Naive thymus-derived CD4-positive, alpha-beta T cell (primary cell): Measurements from ENCODE around the gene ZBTB7C. TPM values are rescaled to one million over a fixed set of nuclear protein-coding genes. Genes with fewer than 3 reads are reported as not detected.

Source experiments
- ATAC-seq: fragments of 150-1000 bp; cut with Tn5 transposase; 2 replicates; pipeline ENCODE4 v1.10.0; 2021; ENCODE audit warnings: mild to moderate bottlenecking, moderate library complexity
- CTCF ChIA-PET: fragments of 350-600 bp; sonication (Branson Sonifier 250); formaldehyde crosslinking; loops from one replicate; lab custom pipeline; 2021; ENCODE audit warnings: antibody characterized with exemption; lab: Charles Lee
- POLR2A ChIA-PET: fragments of 350-600 bp; sonication (Branson Sonifier 250); formaldehyde crosslinking; loops from one replicate; lab custom pipeline; 2021; ENCODE audit warnings: antibody characterized with exemption, inconsistent platforms; lab: Charles Lee
- DNase-seq, 9 donors: peaks; one replicate each; pipeline versions ENCODE4 v3.0.0 to v3.0.0-alpha.2; 2020 to 2022; ENCODE audit warnings: mixed read lengths in 1 of 9
- H3K27ac ChIP-seq: one replicate; pipeline ENCODE4 v1.7.0; 2013; ENCODE audit warnings: mild to moderate bottlenecking, low read depth, low read length, moderate library complexity
- H3K27me3 ChIP-seq, 2 donors: one replicate each; pipeline ENCODE4 v1.7.0; 2013; ENCODE audit warnings: low read length in 2 of 2, mild to moderate bottlenecking in 2 of 2, moderate library complexity in 2 of 2; ENCODE audit not compliant: control insufficient read depth in 2 of 2, insufficient read depth in 2 of 2
- H3K36me3 ChIP-seq, 3 experiments: 1 replicate in 2 of 3; 2 replicates in 1 of 3; pipeline ENCODE4 v1.7.0; 2013; ENCODE audit warnings: low read length in 3 of 3, mild to moderate bottlenecking in 3 of 3, moderate library complexity in 1 of 3; ENCODE audit not compliant: insufficient read depth in 3 of 3, control insufficient read depth in 2 of 3
- H3K4me1 ChIP-seq, 2 donors: one replicate each; pipeline ENCODE4 v1.7.0; 2013; ENCODE audit warnings: low read length in 2 of 2, mild to moderate bottlenecking in 2 of 2, moderate library complexity in 1 of 2; ENCODE audit not compliant: control insufficient read depth in 2 of 2, insufficient read depth in 2 of 2
- H3K4me3 ChIP-seq: 2 replicates; pipeline ENCODE4 v1.7.0; 2013; ENCODE audit warnings: mild to moderate bottlenecking, low read length
- H3K9me3 ChIP-seq, 3 experiments: 1 replicate in 2 of 3; 2 replicates in 1 of 3; pipeline ENCODE4 v1.7.0; 2013; ENCODE audit warnings: low read length in 3 of 3; ENCODE audit not compliant: control insufficient read depth in 2 of 3
- H3K27ac Mint-ChIP-seq, 9 donors: one replicate each; pipeline ENCODE4 v1.8.0; 2020 to 2022; ENCODE audit warnings: mixed read lengths in 9 of 9, mild to moderate bottlenecking in 8 of 9, moderate library complexity in 5 of 9, inconsistent platforms in 2 of 9
- H3K27me3 Mint-ChIP-seq, 5 donors: one replicate each; pipeline ENCODE4 v1.8.0; 2021 to 2022; ENCODE audit warnings: mixed read lengths in 5 of 5, mild to moderate bottlenecking in 1 of 5
- H3K36me3 Mint-ChIP-seq, 5 donors: one replicate each; pipeline ENCODE4 v1.8.0; 2020 to 2022; ENCODE audit warnings: mixed read lengths in 5 of 5, mild to moderate bottlenecking in 3 of 5, inconsistent platforms in 1 of 5
- H3K4me1 Mint-ChIP-seq, 7 donors: one replicate each; pipeline ENCODE4 v1.8.0; 2020 to 2022; ENCODE audit warnings: mixed read lengths in 7 of 7, mild to moderate bottlenecking in 3 of 7, inconsistent platforms in 1 of 7
- H3K4me3 Mint-ChIP-seq, 10 donors: one replicate each; pipeline ENCODE4 v1.8.0; 2020 to 2022; ENCODE audit warnings: mild to moderate bottlenecking in 10 of 10, mixed read lengths in 10 of 10, moderate library complexity in 6 of 10, inconsistent platforms in 2 of 10
- H3K9me3 Mint-ChIP-seq, 11 donors: one replicate each; pipeline ENCODE4 v1.8.0; 2020 to 2022; ENCODE audit warnings: mixed read lengths in 11 of 11, mild to moderate bottlenecking in 4 of 11, inconsistent platforms in 1 of 11, moderate library complexity in 1 of 11
- intact Hi-C, 2 donors: fragments of 100-400 bp; cut with micrococcal nuclease; formaldehyde crosslinking; loops; one replicate each; pipeline ENCODE4 v1.15.1; 2023
- polyA plus RNA-seq, 2 donors: library from polyadenylated mRNA; unstranded; fragments of 300-500 nt; fragmentation: Illumina TruSeq; gene quantifications; one replicate each; pipeline ENCODE4 v1.2.3, GENCODE V29; 2021
- total RNA-seq, 6 experiments: library from RNA in 5 of 6; stranded (reverse) in 5 of 6; gene quantifications; 1 replicate in 5 of 6; 2 replicates in 1 of 6; pipeline ENCODE4 v1.2.3 and lab custom pipeline; 2021 to 2026

The ZBTB7C gene
- total and polyA plus RNA-seq, 7 experiments from 2014 or later, result 0.51 TPM; not detected in 6

- no peaks in the 10 kb centered on the region for H3K4me1 ChIP-seq
- Mint-ChIP-seq H3K4me3 (no peak overlapping the region), H3K27me3 (peaks cover 0 to 4% (median 0%) of the 10 kb centered on the region in 5 donors), H3K9me3 (peaks cover 0 to 20% (median 5%) of the 10 kb centered on the region in 11 donors), H3K36me3 (peaks cover 0 to 5% (median 0%) of the 10 kb centered on the region in 5 donors), H3K4me1 (peaks cover 0 to 3% (median 0%) of the 10 kb centered on the region in 7 donors), H3K27ac (no peak overlapping the region)
- H3K4me3 ChIP-seq, result no peak overlapping the region
- intact Hi-C loops, result no loop called here
- no peak overlapping the region for H3K27ac ChIP-seq
- no peak for ATAC-seq
- no peak for DNase-seq
- no peaks in the 10 kb centered on the region for H3K36me3 ChIP-seq
- CTCF ChIA-PET, result no interaction called here
- peaks cover 0 to 9% (median 0%) of the 10 kb centered on the region in 3 experiments for H3K9me3 ChIP-seq
- H3K27me3 ChIP-seq, result no peaks in the 10 kb centered on the region
- POLR2A ChIA-PET, result no interaction called here
Measured at GRCh38 chr18:47995654-47996053, 413.5 kb downstream of the ZBTB7C start.

DNA sequence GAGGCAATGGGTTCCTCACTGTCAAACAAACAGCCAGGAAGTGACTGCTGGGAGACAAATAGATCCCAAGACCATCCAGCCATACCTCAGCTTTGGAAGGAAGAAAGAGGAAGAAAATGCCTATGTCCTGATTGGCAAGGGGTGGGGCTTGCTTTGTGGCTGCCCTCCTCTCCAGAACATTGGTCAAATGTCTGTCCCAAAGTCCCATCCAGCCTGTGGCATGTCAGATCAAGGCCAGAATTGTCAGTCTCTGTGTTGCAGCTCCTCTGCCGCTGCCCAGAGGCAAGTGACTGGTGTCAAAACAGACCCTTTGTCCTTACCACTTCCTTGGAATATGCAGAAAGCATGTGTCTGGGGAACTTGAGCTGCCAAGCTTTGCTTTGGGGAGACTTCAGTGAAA is 415.8 kb downstream of the ZBTB7C start:
- H3K4me3 ChIP-seq, result no peak overlapping the region
- Mint-ChIP-seq H3K36me3 (peaks cover 0 to 5% (median 0%) of the 10 kb centered on the region in 5 donors), H3K27ac (no peak overlapping the region), H3K4me3 (no peak overlapping the region), H3K9me3 (peaks cover 0 to 20% (median 5%) of the 10 kb centered on the region in 11 donors), H3K4me1 (no peaks in the 10 kb centered on the region), H3K27me3 (peaks cover 0 to 4% (median 3%) of the 10 kb centered on the region in 5 donors)
- intact Hi-C loops, result no loop called here
- H3K4me1 ChIP-seq, result no peaks in the 10 kb centered on the region
- ATAC-seq (no peak), DNase-seq (no peak)
- ChIA-PET CTCF (no interaction called here), POLR2A (interaction anchor here (0.7 kb wide), 1 partner anchor 9 kb away, joined by 3 read pairs; no protein-coding TSS in a partner anchor)
- H3K27me3 ChIP-seq, result no peaks in the 10 kb centered on the region
- no peak overlapping the region for H3K27ac ChIP-seq
- H3K9me3 ChIP-seq, result peaks cover 0 to 9% (median 0%) of the 10 kb centered on the region in 3 experiments
- H3K36me3 ChIP-seq, result no peaks in the 10 kb centered on the region

DNA sequence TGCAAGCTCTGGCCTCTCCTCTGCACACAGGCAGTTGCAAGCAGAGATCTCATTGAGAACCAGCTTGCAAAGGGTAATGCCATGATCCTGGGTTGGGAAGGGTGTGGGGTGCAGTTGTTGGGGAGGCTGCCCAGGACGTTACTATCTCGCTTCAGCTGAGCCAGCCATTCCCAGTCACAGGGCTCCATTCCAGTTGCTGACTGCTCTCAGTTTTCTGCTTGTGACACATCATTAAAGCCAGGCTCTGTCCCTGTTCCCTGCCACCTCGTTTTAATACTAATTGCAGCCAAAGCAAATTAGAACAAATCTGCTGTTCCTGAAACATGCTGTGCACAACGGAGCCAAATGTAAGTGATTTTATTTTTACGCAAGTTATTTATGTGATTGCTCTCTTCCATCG is 416.2 kb downstream of the ZBTB7C start:
- H3K9me3 ChIP-seq, result peaks cover 0 to 9% (median 0%) of the 10 kb centered on the region in 3 experiments
- H3K4me3 Mint-ChIP-seq, result no peak overlapping the region
- DNase-seq, result no peak
- ATAC-seq, result no peak
- H3K27me3 Mint-ChIP-seq, result peaks cover 0 to 4% (median 3%) of the 10 kb centered on the region in 5 donors
- H3K27ac Mint-ChIP-seq, result no peak overlapping the region
- H3K4me3 ChIP-seq, result no peak overlapping the region
- intact Hi-C loops, result no loop called here
- no peaks in the 10 kb centered on the region for H3K4me1 Mint-ChIP-seq
- H3K36me3 Mint-ChIP-seq, result peaks cover 0 to 5% (median 0%) of the 10 kb centered on the region in 5 donors
- no peaks in the 10 kb centered on the region for H3K36me3 ChIP-seq
- POLR2A ChIA-PET, result interaction anchor here (0.7 kb wide), 1 partner anchor 8 kb away, joined by 3 read pairs; no protein-coding TSS in a partner anchor
- H3K4me1 ChIP-seq, result no peaks in the 10 kb centered on the region
- H3K9me3 Mint-ChIP-seq, result peaks cover 0 to 20% (median 5%) of the 10 kb centered on the region in 11 donors
- no peaks in the 10 kb centered on the region for H3K27me3 ChIP-seq
- H3K27ac ChIP-seq, result no peak overlapping the region
- CTCF ChIA-PET, result no interaction called here

GRCh38 chr18:47992266-47992665 is 416.9 kb downstream of the ZBTB7C start:
- intact Hi-C loops, result no loop called here
- Mint-ChIP-seq H3K9me3 (peaks cover 0 to 14% (median 3%) of the 10 kb centered on the region in 11 donors), H3K36me3 (peaks cover 0 to 4% (median 0%) of the 10 kb centered on the region in 5 donors), H3K4me1 (peaks cover 0 to 1% (median 0%) of the 10 kb centered on the region in 7 donors), H3K4me3 (no peak overlapping the region), H3K27ac (no peak overlapping the region), H3K27me3 (peaks cover 0 to 4% (median 3%) of the 10 kb centered on the region in 5 donors)
- Histone ChIP-seq H3K9me3 (peaks cover 0 to 4% (median 0%) of the 10 kb centered on the region in 3 experiments), H3K27me3 (no peaks in the 10 kb centered on the region), H3K4me3 (no peak overlapping the region), H3K27ac (no peak overlapping the region), H3K36me3 (no peaks in the 10 kb centered on the region), H3K4me1 (no peaks in the 10 kb centered on the region)
- ChIA-PET POLR2A (no interaction called here), CTCF (no interaction called here)
- no peak for DNase-seq
- no peak for ATAC-seq

GRCh38 chr18:47990981-47991380 is 418.2 kb downstream of the ZBTB7C start:
- Mint-ChIP-seq H3K4me3 (no peak overlapping the region), H3K9me3 (peaks cover 0 to 4% (median 0%) of the 10 kb centered on the region in 11 donors), H3K27ac (no peak overlapping the region), H3K36me3 (peaks cover 0 to 4% (median 0%) of the 10 kb centered on the region in 5 donors), H3K4me1 (peaks cover 0 to 2% (median 0%) of the 10 kb centered on the region in 7 donors), H3K27me3 (peaks cover 0 to 4% (median 3%) of the 10 kb centered on the region in 5 donors)
- Histone ChIP-seq H3K9me3 (no peaks in the 10 kb centered on the region), H3K4me1 (no peaks in the 10 kb centered on the region), H3K36me3 (no peaks in the 10 kb centered on the region), H3K27ac (no peak overlapping the region), H3K27me3 (no peaks in the 10 kb centered on the region), H3K4me3 (no peak overlapping the region)
- CTCF ChIA-PET, result no interaction called here
- POLR2A ChIA-PET, result no interaction called here
- no peak for ATAC-seq
- intact Hi-C loops, result no loop called here
- DNase-seq, result no peak

DNA sequence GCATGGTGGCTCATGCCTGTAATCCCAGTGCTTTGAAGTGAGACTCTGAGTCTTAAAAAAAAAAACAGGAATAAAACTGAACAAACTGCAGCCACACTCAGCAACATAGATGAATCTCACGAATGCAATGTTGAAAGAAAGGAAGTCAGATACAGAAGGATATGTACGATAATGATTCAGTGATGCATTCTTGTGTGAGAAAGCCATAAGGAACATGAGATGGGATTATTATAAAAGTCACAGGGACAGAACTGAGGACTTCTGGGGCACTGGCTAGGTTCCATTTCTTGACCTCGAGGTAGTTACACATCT is 421.8 kb downstream of the ZBTB7C start:
- ChIA-PET CTCF (no interaction called here), POLR2A (no interaction called here)
- Histone ChIP-seq H3K4me1 (no peaks in the 10 kb centered on the region), H3K27me3 (no peaks in the 10 kb centered on the region), H3K4me3 (no peak overlapping the region), H3K9me3 (no peaks in the 10 kb centered on the region), H3K27ac (no peak overlapping the region), H3K36me3 (no peaks in the 10 kb centered on the region)
- intact Hi-C loops, result no loop called here
- Mint-ChIP-seq H3K27me3 (peaks cover 0 to 4% (median 3%) of the 10 kb centered on the region in 5 donors), H3K36me3 (peaks cover 0 to 4% (median 0%) of the 10 kb centered on the region in 5 donors), H3K4me1 (peaks cover 0 to 5% (median 0%) of the 10 kb centered on the region in 7 donors), H3K9me3 (peaks cover 0 to 2% (median 0%) of the 10 kb centered on the region in 11 donors), H3K4me3 (no peak overlapping the region), H3K27ac (no peak overlapping the region)
- no peak for DNase-seq
- ATAC-seq, result no peak
